Upper lobe of left lung (tissue), 4 donors: ENCODE measurements around the gene FBXL20.

Experiments used
- EP300 ChIP-seq, 4 donors: sonication (generic); formaldehyde crosslinking; IDR thresholded peaks; one replicate each; pipeline ENCODE4 v1.5.1; 2017; ENCODE audit warnings: antibody characterized with exemption in 4 of 4, control low read depth in 2 of 4
- POLR2A ChIP-seq, 4 donors: fragments of 450-650 bp; IDR thresholded peaks; one replicate each; pipeline ENCODE4 v1.5.1; 2016 to 2017; ENCODE audit warnings: antibody characterized with exemption in 4 of 4, mild to moderate bottlenecking in 2 of 4
- POLR2AphosphoS5 ChIP-seq, 2 donors: sonication (generic); formaldehyde crosslinking; IDR thresholded peaks; one replicate each; pipeline ENCODE4 v1.5.1; 2017; ENCODE audit warnings: antibody characterized with exemption in 2 of 2

- no peak for TF ChIP-seq POLR2A (IDR thresholded peaks at IDR 0.05)
- TF ChIP-seq EP300 (IDR thresholded peaks at IDR 0.05) = no peak
- no peak for TF ChIP-seq POLR2AphosphoS5 (IDR thresholded peaks at IDR 0.05)
Measured at GRCh38 chr17:39359994-39360393, 41.4 kb downstream of the FBXL20 start.
